Adrenal gland (tissue), 12 donors: ENCODE results near the gene FASN. TPM values are rescaled to one million over a fixed set of nuclear protein-coding genes. Genes with fewer than 3 reads are reported as not detected.

Experiments used
- DNase-seq, 7 donors: peaks; one replicate each; pipeline ENCODE4 v3.0.0-alpha.2; 2019 to 2020
- H3K27ac ChIP-seq, 5 donors: fragments of 200-600 bp; sonication (generic) in 4 of 5; 1 replicate in 3 of 5; 2 replicates in 2 of 5; pipeline versions ENCODE4 v1.5.1 to v1.8.0; 2016 to 2020; ENCODE audit warnings: mild to moderate bottlenecking in 1 of 5
- H3K27me3 ChIP-seq: fragments of 200-600 bp; 2 replicates; pipeline ENCODE4 v1.8.0; 2021
- H3K36me3 ChIP-seq, 2 donors: fragments of 200-600 bp; replicated peaks in 1 of 2; 1 replicate in 1 of 2; 2 replicates in 1 of 2; pipeline versions ENCODE4 v1.5.1 to v1.8.0; 2018 to 2022
- H3K4me1 ChIP-seq, 2 donors: fragments of 200-600 bp; replicated peaks in 1 of 2; 1 replicate in 1 of 2; 2 replicates in 1 of 2; pipeline versions ENCODE4 v1.5.1 to v1.8.0; 2018 to 2021
- H3K4me3 ChIP-seq, 4 donors: fragments of 200-600 bp; sonication (generic) in 3 of 4; one replicate each; pipeline ENCODE4 v1.5.1; 2016 to 2018
- H3K9me3 ChIP-seq, 3 donors: fragments of 200-600 bp; sonication (generic) in 1 of 3; replicated peaks in 1 of 3; 1 replicate in 2 of 3; 2 replicates in 1 of 3; pipeline versions ENCODE4 v1.5.1 to v1.8.0; 2016 to 2021
- CTCF ChIP-seq, 6 experiments: fragments of 450-650 bp in 4 of 6; fragments of 200-600 bp in 2 of 6; sonication (generic) in 1 of 6; IDR thresholded peaks; 1 replicate in 5 of 6; 2 replicates in 1 of 6; pipeline versions ENCODE4 v1.5.1 to v1.8.0; 2016 to 2021; ENCODE audit warnings: antibody characterized with exemption in 6 of 6, mild to moderate bottlenecking in 2 of 6, moderate library complexity in 1 of 6
- POLR2A ChIP-seq, 2 donors: fragments of 450-650 bp; IDR thresholded peaks; one replicate each; pipeline ENCODE4 v1.6.1; 2017; ENCODE audit warnings: antibody characterized with exemption in 2 of 2, mild to moderate bottlenecking in 2 of 2, moderate library complexity in 1 of 2
- WGBS, 4 donors: extraction: QIAGEN DNeasy Blood & Tissue Kit in 2 of 4; methylation state at CpG; one replicate each; pipeline versions ENCODE4 v1.1.5 to v1.1.7; 2013 to 2017; 5-methylcytosine and 5-hydroxymethylcytosine counted together
- intact Hi-C, 2 donors: fragments of 100-400 bp; cut with DNase I; formaldehyde crosslinking; loops; one replicate each; pipeline versions ENCODE4 v1.14.1 to v1.15.0; 2022 to 2023
- polyA plus RNA-seq, 3 donors: library from polyadenylated mRNA; stranded (reverse); fragments of 200-250 nt in 2 of 3; fragments of 350-450 nt in 1 of 3; fragmentation: Illumina TruSeq in 1 of 3; extraction: RNeasy Lipid Tissue Mini Kit (QIAGEN cat#74804) in 1 of 3; gene quantifications; one replicate each; pipeline ENCODE4 v1.2.3, GENCODE V29; 2013 to 2014
- total RNA-seq, 9 donors: library from RNA; depleted of rRNA in 4 of 9; stranded (reverse); fragments of >200 nt in 4 of 9; fragments of 120-200 nt in 1 of 9; fragmentation: NEBNext Ultra II Directional in 1 of 9; extraction: Animal tissue kit (Norgen Biotek cat#: 25700) in 1 of 9; gene quantifications; one replicate each; pipeline versions ENCODE4 v1.1.0 to v1.2.4, GENCODE V29; 2013 to 2023
- donor health status: healthy with polysubstance abuse.
- donor health status: Bipolar disorder and iron deficiency.
- donor health status: DM: yes; HTN: yes; CAD: no.
- donor health status: DM: no; HTN: no; CAD: no.
- donor health status: DM: no; HTN: no; CAD: no.
- donor health status: DM: yes; HTN: yes; CAD: no.

FASN gene
- total and polyA plus RNA-seq, 12 donors: 18.9 to 276 (median 79.7) TPM

- TF ChIP-seq POLR2A (IDR thresholded peaks at IDR 0.05) (no peak), CTCF (IDR thresholded peaks at IDR 0.05) (no peak)
- WGBS, 4 donors: 79 to 92% (median 85%) methylated on average over 8 to 26 of the region's 26 CpGs
- no peaks in the 10 kb centered on the region for H3K9me3 ChIP-seq
- H3K27me3 ChIP-seq: no peaks in the 10 kb centered on the region
- no peak overlapping the region for H3K4me3 ChIP-seq
- H3K27ac ChIP-seq: no peak overlapping the region
- intact Hi-C loops: no loop called here
- peak in 2 of 7 donors; percentile 6 to 15 for DNase-seq
- peaks cover 0 to 71% of the 10 kb centered on the region in 2 donors for H3K36me3 ChIP-seq
- peaks cover 27 to 34% of the 10 kb centered on the region in 2 donors for H3K4me1 ChIP-seq
These were observed 42.7 kb downstream of the FASN start for GRCh38 chr17:82055023-82055964.

GRCh38 chr17:82054351-82055022 is 43.5 kb downstream of the FASN start:
- WGBS, 4 donors: 79 to 89% (median 88%) methylated on average over 17 to 38 of the region's 38 CpGs
- intact Hi-C loops: no loop called here
- Histone ChIP-seq H3K4me1 (peaks cover 28 to 35% of the 10 kb centered on the region in 2 donors), H3K36me3 (peaks cover 0 to 71% of the 10 kb centered on the region in 2 donors), H3K27ac (no peak overlapping the region), H3K27me3 (no peaks in the 10 kb centered on the region), H3K9me3 (no peaks in the 10 kb centered on the region), H3K4me3 (no peak overlapping the region)
- DNase-seq: peak in 2 of 7 donors; percentile 6 to 31
- TF ChIP-seq POLR2A (IDR thresholded peaks at IDR 0.05) (no peak), CTCF (IDR thresholded peaks at IDR 0.05) (no peak)

- H3K9me3 ChIP-seq: no peaks in the 10 kb centered on the region
- no peak overlapping the region for H3K4me3 ChIP-seq
- peaks cover 0 to 71% of the 10 kb centered on the region in 2 donors for H3K36me3 ChIP-seq
- intact Hi-C loops: no loop called here
- TF ChIP-seq CTCF (IDR thresholded peaks at IDR 0.05) (no peak), POLR2A (IDR thresholded peaks at IDR 0.05) (no peak)
- DNase-seq: peak in 2 of 7 donors; percentile 5 to 20
- no peaks in the 10 kb centered on the region for H3K27me3 ChIP-seq
- H3K27ac ChIP-seq: no peak overlapping the region
- H3K4me1 ChIP-seq: peaks cover 28 to 35% of the 10 kb centered on the region in 2 donors
- WGBS, 4 donors: 89 to 95% (median 93%) methylated on average over 19 to 28 of the region's 28 CpGs
These were observed 44.3 kb downstream of the FASN start for GRCh38 chr17:82053556-82054263.

- DNase-seq: peak in 2 of 7 donors; percentile 6 to 18
- Histone ChIP-seq H3K9me3 (no peaks in the 10 kb centered on the region), H3K4me3 (peak overlapping the region in 1 of 4 donors; percentile 97), H3K27me3 (no peaks in the 10 kb centered on the region), H3K27ac (no peak overlapping the region), H3K4me1 (peaks cover 28 to 35% of the 10 kb centered on the region in 2 donors), H3K36me3 (peaks cover 0 to 70% of the 10 kb centered on the region in 2 donors)
- WGBS, 4 donors: 84 to 95% (median 85%) methylated on average over 9 to 19 of the region's 19 CpGs
- intact Hi-C loops: no loop called here
- TF ChIP-seq POLR2A (IDR thresholded peaks at IDR 0.05): no peak
- TF ChIP-seq CTCF (IDR thresholded peaks at IDR 0.05): no peak
These were observed 44.9 kb downstream of the FASN start for GRCh38 chr17:82053130-82053529.
